Gastrocnemius medialis (tissue), 4 donors: Measurements from ENCODE around the gene CIB2.

Experiments used
- POLR2A ChIP-seq, 2 donors: fragments of 450-650 bp; IDR thresholded peaks; one replicate each; pipeline ENCODE4 v1.6.1; 2017; ENCODE audit warnings: antibody characterized with exemption in 2 of 2, mild to moderate bottlenecking in 2 of 2, moderate library complexity in 2 of 2
- TF ChIP-seq, protein P1 (sequence below), 5 experiments: fragments of 450-650 bp in 3 of 5; fragments of 200-600 bp in 2 of 5; sonication (generic) in 2 of 5; IDR thresholded peaks in 4 of 5; conservative IDR thresholded peaks in 1 of 5; 1 replicate in 4 of 5; 2 replicates in 1 of 5; pipeline ENCODE4 v1.5.1; 2016 to 2019; ENCODE audit warnings: antibody characterized with exemption in 5 of 5, mild to moderate bottlenecking in 3 of 5, moderate library complexity in 3 of 5

DNA sequence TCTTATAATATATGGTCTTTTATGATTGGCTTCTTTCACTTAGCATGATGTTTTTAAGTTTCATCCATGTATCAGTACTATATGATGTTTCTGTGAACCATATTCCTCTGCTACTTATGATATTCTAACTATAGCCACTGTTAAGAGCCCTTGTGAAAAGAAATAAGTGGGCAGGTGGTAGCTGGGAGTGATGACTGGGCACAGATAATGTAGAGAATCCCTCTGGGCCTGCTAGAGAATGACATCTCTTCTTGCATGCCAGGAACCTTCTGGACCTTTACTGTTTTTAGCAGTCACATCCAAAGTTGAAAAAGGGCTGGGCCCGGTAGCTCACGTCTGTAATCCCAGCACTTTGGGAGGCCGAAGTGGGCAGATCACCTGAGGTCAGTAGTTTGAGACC is 28.1 kb upstream of the CIB2 start:
- TF ChIP-seq, protein P1, sequence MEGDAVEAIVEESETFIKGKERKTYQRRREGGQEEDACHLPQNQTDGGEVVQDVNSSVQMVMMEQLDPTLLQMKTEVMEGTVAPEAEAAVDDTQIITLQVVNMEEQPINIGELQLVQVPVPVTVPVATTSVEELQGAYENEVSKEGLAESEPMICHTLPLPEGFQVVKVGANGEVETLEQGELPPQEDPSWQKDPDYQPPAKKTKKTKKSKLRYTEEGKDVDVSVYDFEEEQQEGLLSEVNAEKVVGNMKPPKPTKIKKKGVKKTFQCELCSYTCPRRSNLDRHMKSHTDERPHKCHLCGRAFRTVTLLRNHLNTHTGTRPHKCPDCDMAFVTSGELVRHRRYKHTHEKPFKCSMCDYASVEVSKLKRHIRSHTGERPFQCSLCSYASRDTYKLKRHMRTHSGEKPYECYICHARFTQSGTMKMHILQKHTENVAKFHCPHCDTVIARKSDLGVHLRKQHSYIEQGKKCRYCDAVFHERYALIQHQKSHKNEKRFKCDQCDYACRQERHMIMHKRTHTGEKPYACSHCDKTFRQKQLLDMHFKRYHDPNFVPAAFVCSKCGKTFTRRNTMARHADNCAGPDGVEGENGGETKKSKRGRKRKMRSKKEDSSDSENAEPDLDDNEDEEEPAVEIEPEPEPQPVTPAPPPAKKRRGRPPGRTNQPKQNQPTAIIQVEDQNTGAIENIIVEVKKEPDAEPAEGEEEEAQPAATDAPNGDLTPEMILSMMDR (IDR thresholded peaks at IDR 0.05 in 4 of 5, conservative IDR thresholded peaks at IDR 0.05 in 1 of 5): no peak
- TF ChIP-seq POLR2A (IDR thresholded peaks at IDR 0.05): no peak
